Central memory CD8-positive, alpha-beta T cell (primary cell): Measurements from ENCODE around the gene KXD1.

Experiments
- ATAC-seq: fragments of 150-1000 bp; cut with Tn5 transposase; replicated peaks from 2 replicates; pipeline ENCODE4 v1.10.0; 2022; ENCODE audit warnings: mild to moderate bottlenecking, moderate FRiP score, moderate number of reproducible peaks; ENCODE audit not compliant: poor library complexity, severe bottlenecking; ENCODE audit errors: extremely low read depth
- DNase-seq, 2 donors: peaks; one replicate each; pipeline ENCODE4 v3.0.0; 2021; ENCODE audit warnings: low spot score in 2 of 2
- H3K27ac Mint-ChIP-seq: one replicate; pipeline ENCODE4 v1.8.0; 2022; ENCODE audit warnings: low read depth, mild to moderate bottlenecking, moderate library complexity, mixed read lengths
- H3K27me3 Mint-ChIP-seq: one replicate; pipeline ENCODE4 v1.8.0; 2022; ENCODE audit warnings: mixed read lengths
- H3K36me3 Mint-ChIP-seq: one replicate; pipeline ENCODE4 v1.8.0; 2022; ENCODE audit warnings: mild to moderate bottlenecking, moderate library complexity, mixed read lengths; ENCODE audit not compliant: insufficient read depth
- H3K4me1 Mint-ChIP-seq: one replicate; pipeline ENCODE4 v1.8.0; 2022; ENCODE audit warnings: mixed read lengths
- H3K4me3 Mint-ChIP-seq: one replicate; pipeline ENCODE4 v1.8.0; 2022; ENCODE audit warnings: mild to moderate bottlenecking, moderate library complexity, mixed read lengths
- H3K9me3 Mint-ChIP-seq: one replicate; pipeline ENCODE4 v1.8.0; 2022; ENCODE audit warnings: mixed read lengths

Gene KXD1, protein sequence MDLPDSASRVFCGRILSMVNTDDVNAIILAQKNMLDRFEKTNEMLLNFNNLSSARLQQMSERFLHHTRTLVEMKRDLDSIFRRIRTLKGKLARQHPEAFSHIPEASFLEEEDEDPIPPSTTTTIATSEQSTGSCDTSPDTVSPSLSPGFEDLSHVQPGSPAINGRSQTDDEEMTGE

DNA sequence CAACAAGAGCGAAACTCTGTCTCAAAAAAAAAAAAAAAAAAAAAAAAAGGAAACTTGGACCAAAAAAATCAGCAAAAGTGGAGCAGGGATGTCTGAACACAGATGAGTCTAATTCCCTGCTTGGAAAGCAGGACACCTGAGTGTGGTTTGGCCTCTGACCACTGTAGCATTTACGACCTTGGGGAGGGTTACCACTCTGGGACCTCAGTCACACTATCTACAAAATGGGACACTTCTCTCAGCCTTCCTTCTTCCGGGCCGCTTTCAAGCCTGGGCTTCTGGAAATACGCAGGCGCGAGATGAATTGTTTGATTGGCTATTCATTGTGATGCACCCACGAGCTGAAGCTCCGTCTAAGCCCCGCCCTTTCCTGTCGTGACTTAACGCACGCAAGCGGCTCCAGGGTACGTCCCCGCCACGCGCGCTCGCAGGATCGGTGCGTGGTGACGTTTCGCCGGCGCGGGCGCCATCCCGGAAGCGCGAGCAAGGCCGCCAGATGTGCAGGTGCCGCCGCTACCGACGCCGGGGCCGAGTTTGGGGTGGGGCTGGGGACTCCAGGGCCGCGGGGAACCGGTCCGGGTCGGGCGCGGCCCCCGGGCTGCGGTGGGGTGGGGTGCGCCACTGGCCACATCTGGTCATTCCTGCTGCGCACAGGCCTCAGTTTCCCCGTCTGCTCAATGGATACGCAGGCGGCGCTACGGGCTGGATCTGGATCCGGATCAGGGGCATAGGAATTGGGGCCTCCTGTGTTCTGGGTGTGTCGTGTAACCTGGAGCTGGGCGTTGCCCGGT is at the start of gene KXD1:
Gene KXD1, plus strand, starts transcription at position 460 of the 791 bp plus-strand sequence. CDS start 4,187 bp downstream, outside the sequence.
- peaks cover 25% of the 10 kb centered on the region for H3K4me1 Mint-ChIP-seq
- peaks cover 16% of the 10 kb centered on the region for H3K36me3 Mint-ChIP-seq
- H3K9me3 Mint-ChIP-seq: no peaks in the 10 kb centered on the region
- H3K27me3 Mint-ChIP-seq: no peaks in the 10 kb centered on the region
- ATAC-seq (peak; percentile 99), DNase-seq (peak; percentile 88 to 97)
- peak within 1 kb of the TSS; percentile 91 for H3K27ac Mint-ChIP-seq
- H3K4me3 Mint-ChIP-seq: peak within 1 kb of the TSS; percentile 92

DNA sequence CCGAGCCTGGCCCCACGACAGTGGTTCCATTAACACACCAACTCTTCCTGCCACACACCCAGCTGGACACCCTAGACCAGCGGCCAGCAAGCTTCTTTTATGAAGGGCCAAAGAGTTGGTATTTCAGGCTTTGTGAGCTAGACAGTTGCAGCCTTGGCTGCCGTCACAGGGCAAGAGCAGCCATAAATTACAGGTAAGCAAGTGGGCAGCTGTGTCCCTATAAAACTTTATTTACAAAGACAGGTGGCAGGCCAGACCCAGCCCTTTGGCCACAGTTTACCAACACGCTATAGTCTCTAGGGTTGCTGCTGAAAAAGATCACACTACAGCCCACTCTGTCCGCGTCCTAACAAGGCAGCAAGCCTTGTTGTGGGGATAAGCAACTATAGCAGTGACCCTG is 49.1 kb upstream of the KXD1 start:
- no peaks in the 10 kb centered on the region for H3K27me3 Mint-ChIP-seq
- ATAC-seq (no peak), DNase-seq (no peak)
- peaks cover 20% of the 10 kb centered on the region for H3K36me3 Mint-ChIP-seq
- peaks cover 79% of the 10 kb centered on the region for H3K4me1 Mint-ChIP-seq
- peak overlapping the region; percentile 87 for H3K27ac Mint-ChIP-seq
- no peak overlapping the region for H3K4me3 Mint-ChIP-seq
- H3K9me3 Mint-ChIP-seq: no peaks in the 10 kb centered on the region

DNA sequence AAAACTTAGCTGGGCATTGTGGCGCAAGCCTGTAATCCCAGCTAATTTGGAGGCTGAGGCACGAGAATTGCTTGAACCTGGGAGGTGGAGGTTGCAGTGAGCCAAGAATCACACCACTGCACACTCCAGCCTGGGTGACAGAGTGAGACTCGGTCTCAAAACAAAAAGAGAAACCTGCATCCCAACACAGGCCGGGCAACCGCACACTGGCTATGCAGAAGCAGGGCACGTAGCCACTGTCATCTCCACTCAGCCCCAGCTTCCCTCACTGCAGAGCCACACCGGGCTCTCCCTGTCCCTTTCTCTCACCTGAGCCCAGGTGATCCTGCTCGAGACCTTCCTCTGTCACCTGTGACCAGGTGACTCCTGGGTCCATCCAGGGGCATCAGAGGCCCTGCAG is 47.5 kb upstream of the KXD1 start:
- peaks cover 71% of the 10 kb centered on the region for H3K4me1 Mint-ChIP-seq
- no peak for ATAC-seq

DNA sequence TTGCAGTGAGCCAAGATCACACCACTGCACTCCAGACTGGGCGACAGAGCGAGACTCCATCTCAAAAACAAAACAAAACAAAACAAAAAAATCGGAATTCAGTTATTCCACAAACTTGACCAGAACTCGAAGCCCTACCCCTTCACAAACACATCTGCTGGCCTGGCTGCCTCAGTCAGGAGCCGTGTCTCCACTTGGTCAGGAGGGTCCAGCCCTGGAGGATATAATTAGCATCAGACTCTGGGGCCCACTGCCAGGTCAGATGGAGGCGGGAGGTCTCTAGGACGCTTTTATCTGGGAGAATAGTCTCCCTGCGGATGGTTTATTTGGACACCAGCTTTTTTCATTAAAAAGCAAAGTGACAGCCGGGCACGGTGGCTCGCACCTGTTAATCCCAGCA is 43.8 kb upstream of the KXD1 start:
- Mint-ChIP-seq H3K27ac (peak overlapping the region; percentile 80), H3K27me3 (no peaks in the 10 kb centered on the region), H3K36me3 (peaks cover 8% of the 10 kb centered on the region), H3K4me1 (peaks cover 64% of the 10 kb centered on the region), H3K4me3 (no peak overlapping the region), H3K9me3 (no peaks in the 10 kb centered on the region)
- ATAC-seq: no peak
- DNase-seq: no peak

More for the DNA sequence above, 47.5 kb upstream of the KXD1 start:
- Mint-ChIP-seq H3K27ac (no peak overlapping the region), H3K27me3 (no peaks in the 10 kb centered on the region), H3K4me3 (no peak overlapping the region), H3K9me3 (no peaks in the 10 kb centered on the region), H3K36me3 (peaks cover 16% of the 10 kb centered on the region)
- no peak for DNase-seq

DNA sequence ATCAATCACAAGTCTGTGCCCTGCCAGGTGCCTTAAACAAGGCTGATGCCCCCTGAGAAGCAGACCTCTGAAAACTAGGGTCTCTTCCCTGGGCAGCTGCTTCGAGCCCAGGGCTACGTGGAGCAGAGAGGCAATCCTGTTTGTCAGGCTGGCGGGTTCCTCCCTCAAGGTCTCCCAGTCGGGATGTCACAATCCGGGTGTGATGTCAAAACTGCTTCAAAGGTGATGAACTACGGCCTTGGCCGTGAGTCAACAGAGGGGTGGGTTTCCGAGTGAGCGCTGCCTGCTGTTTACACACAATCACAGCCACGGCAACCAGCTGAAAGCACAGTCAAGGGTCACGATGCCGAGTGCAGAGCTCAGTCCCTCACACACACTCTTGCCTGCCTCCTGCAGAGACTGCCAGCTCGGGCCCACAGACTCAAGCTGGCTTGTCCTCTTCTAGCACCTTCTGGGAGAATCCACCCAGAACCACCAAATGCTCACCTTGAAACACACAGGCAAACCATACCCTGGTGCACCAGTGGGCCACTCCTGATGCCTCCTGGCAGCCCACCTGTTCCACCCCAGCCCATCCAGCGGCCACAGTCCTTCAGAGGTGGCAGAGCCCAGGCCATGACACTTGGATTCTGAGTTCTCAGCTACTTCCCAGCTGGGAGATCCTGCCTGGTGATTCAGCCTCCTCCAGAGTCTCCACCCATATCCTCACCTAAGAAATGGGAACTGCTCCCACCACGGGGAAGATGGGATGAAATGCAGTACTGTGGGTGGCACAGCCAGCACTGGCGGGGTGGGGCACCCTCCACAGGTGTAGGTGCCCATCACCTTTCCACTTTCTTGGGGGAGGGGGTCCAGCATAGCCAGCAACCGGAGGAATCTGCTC is 42.6 kb upstream of the KXD1 start:
- Mint-ChIP-seq H3K36me3 (peaks cover 3% of the 10 kb centered on the region), H3K4me3 (peak overlapping the region; percentile 18), H3K4me1 (peaks cover 57% of the 10 kb centered on the region), H3K27me3 (no peaks in the 10 kb centered on the region), H3K9me3 (no peaks in the 10 kb centered on the region), H3K27ac (peak overlapping the region; percentile 58)
- DNase-seq: no peak
- peak; percentile 63 for ATAC-seq

DNA sequence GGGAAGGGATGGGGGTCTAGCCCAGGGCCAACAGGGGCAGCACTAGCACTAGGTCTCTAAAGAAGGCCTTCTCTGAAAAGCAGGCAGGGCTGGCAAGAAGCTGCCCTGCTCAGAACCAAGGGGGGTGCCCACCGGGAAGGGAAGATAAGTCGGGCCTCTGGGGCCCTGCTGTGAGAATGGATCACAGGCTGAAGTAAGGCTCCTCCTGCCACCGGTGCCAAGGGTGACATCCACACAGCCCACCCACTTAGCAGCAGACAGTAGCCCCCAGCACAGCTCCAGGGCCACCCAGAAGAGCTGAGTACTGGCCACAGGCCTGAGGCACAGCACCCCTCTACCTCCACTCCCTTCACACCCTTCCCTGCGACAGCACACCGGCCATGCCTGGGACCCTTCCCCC is 41.7 kb upstream of the KXD1 start:
- peak overlapping the region; percentile 58 for H3K27ac Mint-ChIP-seq
- H3K4me3 Mint-ChIP-seq: peak overlapping the region; percentile 18
- no peak for DNase-seq
- H3K9me3 Mint-ChIP-seq: no peaks in the 10 kb centered on the region
- peaks cover 62% of the 10 kb centered on the region for H3K4me1 Mint-ChIP-seq
- H3K27me3 Mint-ChIP-seq: no peaks in the 10 kb centered on the region
- no peak for ATAC-seq
- H3K36me3 Mint-ChIP-seq: peaks cover 7% of the 10 kb centered on the region

DNA sequence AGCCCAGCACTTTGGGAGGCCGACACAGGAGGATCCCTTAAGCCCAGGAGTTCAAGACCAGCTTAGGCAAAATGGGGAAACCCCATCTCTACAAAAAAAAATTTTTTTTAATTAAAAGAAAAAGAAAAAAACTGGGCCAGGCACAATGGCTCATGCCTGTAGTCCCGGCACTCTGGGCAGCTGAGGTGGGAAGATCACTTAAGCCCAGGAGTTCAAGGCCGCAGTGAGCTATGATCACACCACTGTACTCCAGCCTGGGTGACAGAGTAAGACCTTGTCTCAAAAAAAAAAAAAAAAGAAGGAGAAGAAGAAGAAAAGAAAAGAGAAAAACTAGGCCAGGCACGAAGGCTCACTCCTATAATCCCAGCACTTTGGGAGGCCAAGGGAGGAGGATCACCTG is 40.1 kb upstream of the KXD1 start:
- ATAC-seq (no peak), DNase-seq (no peak)
- Mint-ChIP-seq H3K4me1 (peaks cover 68% of the 10 kb centered on the region), H3K27me3 (no peaks in the 10 kb centered on the region), H3K9me3 (no peaks in the 10 kb centered on the region), H3K36me3 (peaks cover 18% of the 10 kb centered on the region), H3K4me3 (no peak overlapping the region), H3K27ac (peak overlapping the region; percentile 41)

DNA sequence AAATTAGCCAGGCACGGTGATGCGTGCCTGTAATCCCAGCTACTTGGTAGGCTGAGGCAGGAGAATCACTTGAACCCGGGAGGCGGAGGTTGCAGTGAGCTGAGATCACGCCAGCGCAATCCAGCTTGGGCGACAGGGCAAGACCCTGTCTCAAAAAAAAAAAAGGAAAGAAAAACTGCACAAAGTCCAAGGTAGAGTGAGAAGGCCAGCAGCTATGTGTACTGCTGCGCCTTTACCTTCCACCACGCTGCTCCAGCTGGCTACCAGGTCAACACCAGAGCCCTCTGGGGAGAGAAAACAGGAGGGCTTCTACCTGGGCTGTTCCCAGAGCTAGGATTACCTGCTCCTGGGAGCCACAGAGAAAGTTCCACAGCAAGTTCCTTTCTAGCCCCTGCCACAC is 39.0 kb upstream of the KXD1 start:
- H3K9me3 Mint-ChIP-seq: no peaks in the 10 kb centered on the region
- no peak overlapping the region for H3K27ac Mint-ChIP-seq
- ATAC-seq (no peak), DNase-seq (no peak)
- H3K4me1 Mint-ChIP-seq: peaks cover 61% of the 10 kb centered on the region
- H3K36me3 Mint-ChIP-seq: peaks cover 16% of the 10 kb centered on the region
- H3K27me3 Mint-ChIP-seq: no peaks in the 10 kb centered on the region
- no peak overlapping the region for H3K4me3 Mint-ChIP-seq

DNA sequence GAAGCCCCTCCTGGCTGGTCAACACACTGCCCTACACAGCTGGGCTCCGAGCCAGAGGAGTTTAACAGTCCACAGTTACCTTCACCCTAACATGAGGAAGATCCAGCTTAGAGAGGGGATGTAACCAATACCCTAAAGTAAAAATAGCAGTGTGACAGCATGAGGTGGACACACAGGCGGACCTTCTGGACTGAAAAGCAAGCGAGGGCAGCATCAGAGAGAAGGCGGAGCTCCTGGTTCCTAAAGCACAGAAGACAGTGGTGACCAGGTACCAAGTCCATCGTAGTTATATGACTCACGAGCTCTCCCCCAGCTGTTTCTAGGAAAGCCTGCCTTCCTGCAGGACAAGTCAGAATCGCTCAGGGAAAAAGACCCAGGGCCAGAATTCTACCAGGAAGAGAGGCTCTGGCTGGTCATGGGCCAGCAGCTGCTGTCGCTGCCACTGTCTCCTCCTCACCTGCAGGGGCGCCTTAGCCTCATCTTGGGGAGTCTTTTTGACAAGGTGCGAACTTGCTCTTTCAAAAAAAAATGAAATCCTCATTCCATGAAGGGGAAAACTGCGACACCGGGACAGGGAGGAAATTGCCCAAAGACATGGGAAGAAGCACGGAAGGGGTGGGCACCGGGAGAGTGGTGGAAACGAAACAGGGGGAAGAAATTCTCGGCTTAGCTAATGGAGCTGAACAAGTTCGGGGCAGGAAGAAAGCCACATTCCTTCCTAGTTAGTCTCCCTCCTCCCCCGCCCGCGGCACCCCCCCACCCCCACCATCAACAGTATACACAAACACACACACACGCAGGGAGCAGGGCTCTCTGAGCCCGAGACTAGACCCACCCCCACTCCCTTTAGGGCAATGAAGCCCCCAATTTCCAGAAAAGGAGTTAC is 37.5 kb upstream of the KXD1 start:
- no peaks in the 10 kb centered on the region for H3K9me3 Mint-ChIP-seq
- no peaks in the 10 kb centered on the region for H3K27me3 Mint-ChIP-seq
- ATAC-seq: no peak
- peak overlapping the region; percentile 93 for H3K27ac Mint-ChIP-seq
- peak overlapping the region; percentile 96 for H3K4me3 Mint-ChIP-seq
- peaks cover 54% of the 10 kb centered on the region for H3K4me1 Mint-ChIP-seq
- H3K36me3 Mint-ChIP-seq: peaks cover 16% of the 10 kb centered on the region
- DNase-seq: peak in 1 of 2 donors; percentile 38

DNA sequence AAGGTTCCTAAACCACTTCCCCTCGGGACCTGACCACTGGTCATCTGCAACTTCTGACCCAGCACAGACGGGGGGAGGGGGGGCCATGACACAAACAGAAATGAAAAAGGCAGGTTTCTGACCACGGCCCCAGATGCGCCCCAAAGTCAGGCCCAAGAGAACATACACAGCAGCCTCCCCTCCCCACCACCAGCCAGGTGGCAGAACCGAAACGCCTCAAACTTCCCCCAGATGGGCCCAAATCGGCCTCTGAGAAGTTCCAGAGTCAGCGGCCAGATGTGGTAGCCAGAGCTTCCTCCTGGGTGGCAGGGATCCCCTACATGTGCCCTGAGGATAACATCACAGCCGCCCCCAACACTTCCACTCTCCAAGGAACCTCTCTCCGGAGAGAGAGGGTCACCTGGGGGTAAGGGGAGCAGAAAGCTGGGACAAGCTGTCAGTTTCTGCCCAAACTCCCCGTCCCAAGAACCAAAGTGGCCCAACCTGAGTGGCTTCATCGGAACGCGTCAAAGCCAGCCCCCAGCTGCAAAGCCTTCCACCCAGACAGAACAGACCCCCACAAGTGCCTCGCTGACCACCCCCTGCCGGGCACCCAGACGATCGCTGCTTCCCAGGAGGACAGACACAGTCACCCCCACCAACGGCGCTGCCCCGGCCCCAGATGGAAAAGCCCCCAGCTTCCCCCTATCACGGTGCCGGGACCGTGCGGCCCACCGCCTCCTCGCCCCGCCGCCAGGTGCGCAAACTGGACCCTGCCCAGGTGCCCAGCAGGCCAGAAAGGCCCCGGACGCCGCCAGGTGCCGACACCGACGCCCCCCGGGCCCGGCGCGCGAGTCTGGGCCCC is 36.6 kb upstream of the KXD1 start:
- H3K9me3 Mint-ChIP-seq: no peaks in the 10 kb centered on the region
- peak overlapping the region; percentile 93 for H3K27ac Mint-ChIP-seq
- peak overlapping the region; percentile 96 for H3K4me3 Mint-ChIP-seq
- no peaks in the 10 kb centered on the region for H3K27me3 Mint-ChIP-seq
- ATAC-seq: no peak
- H3K4me1 Mint-ChIP-seq: peaks cover 45% of the 10 kb centered on the region
- peak in 1 of 2 donors; percentile 18 for DNase-seq
- H3K36me3 Mint-ChIP-seq: peaks cover 16% of the 10 kb centered on the region

DNA sequence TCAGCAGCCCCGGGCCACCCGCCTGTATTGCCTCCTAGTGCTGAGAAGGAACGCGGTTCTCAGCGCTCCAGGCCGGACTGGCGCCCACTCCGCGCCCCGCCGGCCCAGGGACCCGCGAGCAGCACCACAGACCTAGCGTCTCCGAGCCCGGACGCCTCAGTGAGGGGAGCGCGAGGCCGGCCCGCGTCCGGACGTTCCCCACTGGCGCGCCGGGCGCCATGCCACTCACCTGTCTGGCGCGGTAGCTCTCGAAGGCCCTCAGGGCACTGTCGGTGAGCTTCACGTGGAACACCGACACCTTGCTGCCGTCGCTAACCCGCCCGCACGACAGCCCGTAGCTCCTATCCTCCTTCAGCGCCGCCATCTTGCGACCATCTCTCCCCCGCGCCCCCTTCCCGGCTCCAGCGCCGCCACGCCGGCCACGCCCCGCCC is 36.0 kb upstream of the KXD1 start, which contains the start of gene ELL:
Gene ELL, minus strand, starts transcription at position 379 of the 432 bp plus-strand sequence. Its CDS starts 15 bp downstream, at position 364.
- H3K27ac Mint-ChIP-seq: peak within 1 kb of the TSS; percentile 93
- peaks cover 16% of the 10 kb centered on the region for H3K36me3 Mint-ChIP-seq
- no peaks in the 10 kb centered on the region for H3K9me3 Mint-ChIP-seq
- no peaks in the 10 kb centered on the region for H3K27me3 Mint-ChIP-seq
- ATAC-seq (peak; percentile 1), DNase-seq (no peak)
- H3K4me3 Mint-ChIP-seq: peak within 1 kb of the TSS; percentile 96
- H3K4me1 Mint-ChIP-seq: peaks cover 39% of the 10 kb centered on the region
